HAP-1 (cell line): ENCODE measurements around the gene CCDC71L.

Source experiments
- DNase-seq, 2 experiments: peaks; one replicate each; pipeline ENCODE4 v3.0.0-alpha.2; 2016 to 2020; ENCODE audit warnings: low spot score in 2 of 2
- H3K27me3 ChIP-seq: fragments of 250-450 bp; sonication (Bioruptor Pico); 2 replicates; pipeline ENCODE4 v1.5.1; 2020; ENCODE audit warnings: low read depth, mild to moderate bottlenecking, moderate library complexity
- H3K36me3 ChIP-seq: fragments of 250-450 bp; sonication (Bioruptor Pico); replicated peaks from 2 replicates; pipeline ENCODE4 v1.5.1; 2020; ENCODE audit warnings: mild to moderate bottlenecking
- H3K4me1 ChIP-seq: fragments of 250-450 bp; sonication (Bioruptor Pico); 2 replicates; pipeline ENCODE4 v1.5.1; 2020; ENCODE audit warnings: mild to moderate bottlenecking
- H3K4me3 ChIP-seq: fragments of 250-450 bp; sonication (Bioruptor Pico); 2 replicates; pipeline ENCODE4 v1.5.1; 2020; ENCODE audit warnings: mild to moderate bottlenecking, moderate library complexity
- H3K9me3 ChIP-seq: fragments of 250-450 bp; sonication (Bioruptor Pico); 2 replicates; pipeline ENCODE4 v1.5.1; 2020; ENCODE audit warnings: mild to moderate bottlenecking, moderate library complexity
- in situ Hi-C: fragments of 300-500 bp; cut with MboI; formaldehyde crosslinking; loops from 3 replicates; pipeline ENCODE4 v1.14.3; 2020; ENCODE audit warnings: low sequenced_read_pairs, inconsistent platforms, mixed read lengths

The CCDC71L gene

DNA sequence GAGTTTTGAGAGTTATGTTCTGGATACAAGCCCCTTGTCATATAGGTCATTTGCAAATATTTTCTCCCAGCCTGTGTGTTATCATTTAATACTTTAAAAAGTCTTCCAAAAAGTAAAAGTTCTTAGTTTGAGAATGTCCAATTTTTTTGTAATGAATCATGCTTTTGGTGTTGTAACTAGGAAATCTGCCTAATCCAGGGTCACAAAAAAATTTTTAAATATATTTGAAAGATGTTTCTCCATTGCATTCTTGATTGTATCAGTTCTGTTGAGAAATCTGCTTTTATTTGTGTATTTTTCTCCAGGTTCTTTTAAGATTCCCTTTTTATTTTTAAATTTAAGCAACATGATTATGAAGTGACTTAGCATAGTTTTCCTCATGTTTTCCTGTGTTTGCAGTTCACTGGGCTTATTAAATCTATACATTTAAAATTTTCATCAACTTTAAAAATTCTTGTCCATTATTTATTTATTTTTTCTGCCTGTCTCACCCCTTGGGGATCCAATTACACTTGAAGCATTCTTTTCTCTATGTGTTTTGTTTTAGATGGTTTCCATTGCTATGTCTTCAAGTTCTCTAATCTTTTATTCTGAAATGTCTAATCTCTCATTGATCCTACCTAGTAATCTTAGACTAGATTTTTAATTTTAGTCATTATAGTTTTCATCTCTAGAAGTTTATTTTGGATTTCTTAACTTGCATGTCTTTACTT is 47.0 kb downstream of the CCDC71L start:
- Histone ChIP-seq H3K36me3 (no peaks in the 10 kb centered on the region), H3K27me3 (no peaks in the 10 kb centered on the region), H3K4me3 (no peak overlapping the region), H3K9me3 (no peaks in the 10 kb centered on the region), H3K4me1 (peaks cover 40% of the 10 kb centered on the region)
- DNase-seq = no peak
- in situ Hi-C loops = no loop called here

- in situ Hi-C loops = no loop called here
- Histone ChIP-seq H3K27me3 (no peaks in the 10 kb centered on the region), H3K4me3 (no peak overlapping the region), H3K9me3 (no peaks in the 10 kb centered on the region), H3K36me3 (no peaks in the 10 kb centered on the region), H3K4me1 (peaks cover 40% of the 10 kb centered on the region)
- DNase-seq = peak in 1 of 2 experiments; percentile 49
Measured at GRCh38 chr7:106613279-106613678, 47.7 kb downstream of the CCDC71L start.

- H3K27me3 ChIP-seq = no peaks in the 10 kb centered on the region
- H3K9me3 ChIP-seq = no peaks in the 10 kb centered on the region
- no peak overlapping the region for H3K4me3 ChIP-seq
- in situ Hi-C loops = no loop called here
- H3K36me3 ChIP-seq = no peaks in the 10 kb centered on the region
- peaks cover 43% of the 10 kb centered on the region for H3K4me1 ChIP-seq
- DNase-seq = no peak
Measured at GRCh38 chr7:106612432-106612831, 48.5 kb downstream of the CCDC71L start.

DNA sequence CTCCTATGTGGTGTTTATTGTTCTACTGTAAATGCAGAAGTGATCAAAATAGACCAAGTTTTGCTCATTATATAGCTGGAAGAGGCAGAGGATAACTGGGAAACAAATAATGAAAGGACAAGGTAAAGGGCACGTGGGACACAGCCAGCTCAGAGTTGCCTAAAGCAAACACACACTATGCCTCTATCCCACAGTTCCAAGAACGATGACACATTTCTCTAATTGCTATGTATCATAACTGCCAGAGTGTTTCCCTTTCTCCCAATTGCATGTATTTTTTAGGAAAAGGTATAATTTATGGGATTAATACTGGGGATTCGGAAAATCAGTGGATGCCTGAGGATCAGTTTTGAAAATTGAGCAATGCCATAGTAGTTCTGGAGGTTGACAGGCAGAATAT is 49.0 kb downstream of the CCDC71L start:
- Histone ChIP-seq H3K36me3 (no peaks in the 10 kb centered on the region), H3K4me1 (peaks cover 44% of the 10 kb centered on the region), H3K4me3 (no peak overlapping the region), H3K27me3 (no peaks in the 10 kb centered on the region), H3K9me3 (no peaks in the 10 kb centered on the region)
- DNase-seq = no peak
- in situ Hi-C loops = no loop called here

GRCh38 chr7:106610996-106611886 is 49.7 kb downstream of the CCDC71L start:
- DNase-seq = peak in 1 of 2 experiments; percentile 55
- H3K36me3 ChIP-seq = no peaks in the 10 kb centered on the region
- H3K9me3 ChIP-seq = no peaks in the 10 kb centered on the region
- no peak overlapping the region for H3K4me3 ChIP-seq
- peaks cover 44% of the 10 kb centered on the region for H3K4me1 ChIP-seq
- H3K27me3 ChIP-seq = no peaks in the 10 kb centered on the region
- in situ Hi-C loops = no loop called here

GRCh38 chr7:106609416-106609815 is 51.5 kb downstream of the CCDC71L start:
- Histone ChIP-seq H3K4me3 (no peak overlapping the region), H3K4me1 (peaks cover 37% of the 10 kb centered on the region), H3K9me3 (no peaks in the 10 kb centered on the region), H3K27me3 (no peaks in the 10 kb centered on the region), H3K36me3 (no peaks in the 10 kb centered on the region)
- in situ Hi-C loops = no loop called here
- DNase-seq = no peak

- Histone ChIP-seq H3K9me3 (no peaks in the 10 kb centered on the region), H3K36me3 (no peaks in the 10 kb centered on the region), H3K27me3 (no peaks in the 10 kb centered on the region), H3K4me1 (peaks cover 37% of the 10 kb centered on the region), H3K4me3 (no peak overlapping the region)
- in situ Hi-C loops = no loop called here
- DNase-seq = no peak
Measured at GRCh38 chr7:106608661-106609060, 52.3 kb downstream of the CCDC71L start.
